HuH-7.5 (cell line): ENCODE results near the gene ACOT8.

ENCODE experiments used
- DNase-seq: peaks from one replicate; pipeline ENCODE4 v3.0.0; 2011; ENCODE audit warnings: low spot score

ACOT8 gene

GRCh38 chr20:45792317-45793118, 64.7 kb downstream of the ACOT8 start:
- DNase-seq: no peak
